Upper lobe of left lung (tissue), 4 donors: ENCODE measurements around the gene RFT1.

Experiments
- POLR2A ChIP-seq, 4 donors: fragments of 450-650 bp; IDR thresholded peaks; one replicate each; pipeline ENCODE4 v1.5.1; 2016 to 2017; ENCODE audit warnings: antibody characterized with exemption in 4 of 4, mild to moderate bottlenecking in 2 of 4
- TF ChIP-seq, protein P1 (sequence below), 6 experiments: fragments of 450-650 bp in 4 of 6; fragments of 200-600 bp in 2 of 6; sonication (generic) in 2 of 6; IDR thresholded peaks; one replicate each; pipeline ENCODE4 v1.5.1; 2016 to 2019; ENCODE audit warnings: antibody characterized with exemption in 6 of 6

DNA sequence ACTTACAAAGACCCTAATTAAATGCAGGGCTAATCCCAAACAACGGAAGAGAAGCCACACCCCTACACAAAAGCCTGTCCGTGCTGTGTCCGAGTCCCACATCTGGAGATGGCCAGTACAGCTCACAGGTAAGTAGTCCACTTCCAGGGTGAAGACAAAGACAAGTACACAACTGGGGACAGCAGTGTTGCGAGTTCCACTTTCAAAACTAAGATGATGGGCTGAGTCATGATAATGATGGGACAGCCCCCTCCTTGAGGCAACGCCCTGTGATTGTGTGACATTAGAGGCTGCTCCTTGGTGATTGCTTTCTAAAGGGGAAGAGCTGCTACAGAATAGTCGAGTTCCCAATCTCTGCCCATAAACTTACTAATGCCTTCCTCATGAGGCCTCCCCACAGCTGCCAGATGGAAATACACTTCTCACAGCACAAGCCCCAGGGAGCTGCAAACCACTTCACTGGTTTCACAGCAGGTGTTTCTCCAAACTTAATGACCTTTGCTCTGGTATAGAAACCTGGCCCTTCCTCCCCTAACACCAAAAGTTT lies 27.6 kb downstream of the RFT1 start:
- TF ChIP-seq, protein P1, sequence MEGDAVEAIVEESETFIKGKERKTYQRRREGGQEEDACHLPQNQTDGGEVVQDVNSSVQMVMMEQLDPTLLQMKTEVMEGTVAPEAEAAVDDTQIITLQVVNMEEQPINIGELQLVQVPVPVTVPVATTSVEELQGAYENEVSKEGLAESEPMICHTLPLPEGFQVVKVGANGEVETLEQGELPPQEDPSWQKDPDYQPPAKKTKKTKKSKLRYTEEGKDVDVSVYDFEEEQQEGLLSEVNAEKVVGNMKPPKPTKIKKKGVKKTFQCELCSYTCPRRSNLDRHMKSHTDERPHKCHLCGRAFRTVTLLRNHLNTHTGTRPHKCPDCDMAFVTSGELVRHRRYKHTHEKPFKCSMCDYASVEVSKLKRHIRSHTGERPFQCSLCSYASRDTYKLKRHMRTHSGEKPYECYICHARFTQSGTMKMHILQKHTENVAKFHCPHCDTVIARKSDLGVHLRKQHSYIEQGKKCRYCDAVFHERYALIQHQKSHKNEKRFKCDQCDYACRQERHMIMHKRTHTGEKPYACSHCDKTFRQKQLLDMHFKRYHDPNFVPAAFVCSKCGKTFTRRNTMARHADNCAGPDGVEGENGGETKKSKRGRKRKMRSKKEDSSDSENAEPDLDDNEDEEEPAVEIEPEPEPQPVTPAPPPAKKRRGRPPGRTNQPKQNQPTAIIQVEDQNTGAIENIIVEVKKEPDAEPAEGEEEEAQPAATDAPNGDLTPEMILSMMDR (IDR thresholded peaks at IDR 0.05), result no peak
- peak in 1 of 4 donors; percentile 27 for TF ChIP-seq POLR2A (IDR thresholded peaks at IDR 0.05)
